Stimulated activated CD4-positive, alpha-beta T cell treated with anti-CD3 and anti-CD28 coated beads, Interleukin-2, amount 100 ng/mL, for 48 hours (primary cell): ENCODE data around the gene TTC21B.

Source experiments
- DNase-seq, 2 donors: peaks; one replicate each; pipeline ENCODE4 v3.0.0-alpha.2; 2020

TTC21B gene

GRCh38 chr2:165827921-165828276 is 125.7 kb downstream of the TTC21B start:
- no peak for DNase-seq

- no peak for DNase-seq
Measured at GRCh38 chr2:165827016-165827920, 126.3 kb downstream of the TTC21B start.

GRCh38 chr2:165825041-165825440 is 128.5 kb downstream of the TTC21B start:
- no peak for DNase-seq
